Progenitor cell of endocrine pancreas (in vitro differentiated cells): Measurements from ENCODE around the gene TNFAIP1. TPM values are rescaled to one million over a fixed set of nuclear protein-coding genes. Genes with fewer than 3 reads are reported as not detected.

ENCODE experiments used
- DNase-seq: peaks from one replicate; pipeline ENCODE4 v3.0.0; 2021; ENCODE audit warnings: low spot score; ENCODE audit not compliant: unreplicated experiment
- H3K27ac Mint-ChIP-seq: 2 replicates; pipeline ENCODE4 v1.8.0; 2021; ENCODE audit warnings: mild to moderate bottlenecking, moderate library complexity, mixed read lengths
- H3K27me3 Mint-ChIP-seq: 2 replicates; pipeline ENCODE4 v1.8.0; 2021; ENCODE audit warnings: mixed read lengths
- H3K36me3 Mint-ChIP-seq: 2 replicates; pipeline ENCODE4 v1.8.0; 2022; ENCODE audit warnings: mixed read lengths; ENCODE audit not compliant: insufficient read depth
- H3K4me1 Mint-ChIP-seq: 2 replicates; pipeline ENCODE4 v1.8.0; 2021; ENCODE audit warnings: low read depth, mixed read lengths
- H3K4me3 Mint-ChIP-seq: 2 replicates; pipeline ENCODE4 v1.8.0; 2021; ENCODE audit warnings: low read depth, mild to moderate bottlenecking, moderate library complexity, mixed read lengths
- H3K9me3 Mint-ChIP-seq: 2 replicates; pipeline ENCODE4 v1.8.0; 2021; ENCODE audit warnings: low read depth, mixed read lengths
- total RNA-seq: library from RNA; stranded (reverse); gene quantifications from 2 replicates; pipeline ENCODE4 v1.2.1, GENCODE V29; 2021
- TF ChIP-seq, protein P1 (sequence below): fragments of 200-600 bp; sonication (generic); IDR thresholded peaks from one replicate; pipeline ENCODE4 v1.5.0; 2021; ENCODE audit warnings: antibody characterized with exemption, mild to moderate bottlenecking; ENCODE audit not compliant: unreplicated experiment

Gene TNFAIP1
- total RNA-seq, 1 donor from 2014 or later, result 50.9 TPM

DNA sequence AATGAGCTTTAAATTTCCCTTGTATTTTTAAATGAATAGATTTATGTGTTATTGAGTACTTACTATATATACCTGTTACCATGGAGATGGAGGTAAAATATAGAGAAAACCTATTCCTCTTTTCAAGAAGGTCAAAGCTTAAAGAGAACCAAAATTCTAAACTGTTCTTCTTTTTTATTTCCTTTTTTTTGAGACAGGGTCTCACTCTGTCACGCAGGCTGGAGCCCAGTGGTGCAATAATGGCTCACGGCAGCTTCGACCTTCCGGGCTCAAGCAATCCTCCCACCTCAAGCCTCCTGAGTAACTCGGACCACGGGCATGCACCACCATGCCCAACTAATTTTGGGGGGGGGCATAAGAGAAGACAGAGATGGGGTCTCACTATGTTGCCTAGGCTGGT, 41.6 kb upstream of the TNFAIP1 start:
- H3K27me3 Mint-ChIP-seq, result peaks cover 7% of the 10 kb centered on the region
- no peaks in the 10 kb centered on the region for H3K36me3 Mint-ChIP-seq
- H3K4me3 Mint-ChIP-seq, result no peak overlapping the region
- no peaks in the 10 kb centered on the region for H3K9me3 Mint-ChIP-seq
- H3K4me1 Mint-ChIP-seq, result peaks cover 9% of the 10 kb centered on the region
- DNase-seq, result no peak
- H3K27ac Mint-ChIP-seq, result no peak overlapping the region
- TF ChIP-seq, protein P1, sequence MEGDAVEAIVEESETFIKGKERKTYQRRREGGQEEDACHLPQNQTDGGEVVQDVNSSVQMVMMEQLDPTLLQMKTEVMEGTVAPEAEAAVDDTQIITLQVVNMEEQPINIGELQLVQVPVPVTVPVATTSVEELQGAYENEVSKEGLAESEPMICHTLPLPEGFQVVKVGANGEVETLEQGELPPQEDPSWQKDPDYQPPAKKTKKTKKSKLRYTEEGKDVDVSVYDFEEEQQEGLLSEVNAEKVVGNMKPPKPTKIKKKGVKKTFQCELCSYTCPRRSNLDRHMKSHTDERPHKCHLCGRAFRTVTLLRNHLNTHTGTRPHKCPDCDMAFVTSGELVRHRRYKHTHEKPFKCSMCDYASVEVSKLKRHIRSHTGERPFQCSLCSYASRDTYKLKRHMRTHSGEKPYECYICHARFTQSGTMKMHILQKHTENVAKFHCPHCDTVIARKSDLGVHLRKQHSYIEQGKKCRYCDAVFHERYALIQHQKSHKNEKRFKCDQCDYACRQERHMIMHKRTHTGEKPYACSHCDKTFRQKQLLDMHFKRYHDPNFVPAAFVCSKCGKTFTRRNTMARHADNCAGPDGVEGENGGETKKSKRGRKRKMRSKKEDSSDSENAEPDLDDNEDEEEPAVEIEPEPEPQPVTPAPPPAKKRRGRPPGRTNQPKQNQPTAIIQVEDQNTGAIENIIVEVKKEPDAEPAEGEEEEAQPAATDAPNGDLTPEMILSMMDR, result no peak

DNA sequence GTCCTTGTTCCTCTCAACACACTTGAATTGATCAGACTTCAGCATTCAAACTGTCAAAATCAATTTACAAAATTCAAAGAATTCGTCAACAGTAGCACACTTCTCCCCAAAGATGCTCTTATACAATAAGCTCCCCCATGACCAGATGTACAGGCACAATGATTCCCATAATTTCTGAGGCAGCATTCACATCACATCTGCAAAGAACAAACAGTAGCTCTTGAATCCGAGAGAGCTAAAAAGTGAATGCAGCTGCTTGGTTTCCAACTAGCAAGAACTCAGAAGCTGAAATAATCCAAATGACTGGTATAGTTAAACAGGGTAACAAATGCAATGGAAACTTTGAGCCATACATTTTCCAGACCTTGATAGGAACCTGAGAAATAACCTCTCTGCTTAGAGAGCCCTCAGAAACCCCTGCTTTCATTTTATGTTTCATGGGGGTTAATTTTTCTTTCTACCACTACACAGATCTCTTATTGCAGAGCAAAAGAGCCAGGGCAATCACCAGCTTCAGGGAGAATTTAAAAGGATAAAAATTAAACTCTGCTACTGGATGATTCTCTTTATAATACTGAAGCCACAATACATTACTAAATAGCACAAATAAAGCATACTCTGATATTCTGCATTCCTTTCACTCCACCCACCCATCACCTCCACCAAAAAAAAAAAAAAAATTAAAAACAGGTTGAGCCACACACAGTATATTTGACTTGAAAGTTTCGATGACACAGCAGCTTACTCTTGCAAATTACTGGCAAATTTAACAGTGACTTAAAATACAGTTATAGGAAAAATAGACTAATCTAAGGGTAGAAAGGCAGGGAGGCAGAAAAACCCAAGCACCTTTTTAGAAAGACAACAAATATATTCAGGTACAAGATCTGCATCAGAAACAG, 39.6 kb upstream of the TNFAIP1 start:
- no peaks in the 10 kb centered on the region for H3K36me3 Mint-ChIP-seq
- TF ChIP-seq, protein P1, result no peak
- H3K27me3 Mint-ChIP-seq, result peaks cover 7% of the 10 kb centered on the region
- H3K4me1 Mint-ChIP-seq, result peaks cover 9% of the 10 kb centered on the region
- no peak overlapping the region for H3K27ac Mint-ChIP-seq
- no peaks in the 10 kb centered on the region for H3K9me3 Mint-ChIP-seq
- DNase-seq, result no peak
- no peak overlapping the region for H3K4me3 Mint-ChIP-seq

DNA sequence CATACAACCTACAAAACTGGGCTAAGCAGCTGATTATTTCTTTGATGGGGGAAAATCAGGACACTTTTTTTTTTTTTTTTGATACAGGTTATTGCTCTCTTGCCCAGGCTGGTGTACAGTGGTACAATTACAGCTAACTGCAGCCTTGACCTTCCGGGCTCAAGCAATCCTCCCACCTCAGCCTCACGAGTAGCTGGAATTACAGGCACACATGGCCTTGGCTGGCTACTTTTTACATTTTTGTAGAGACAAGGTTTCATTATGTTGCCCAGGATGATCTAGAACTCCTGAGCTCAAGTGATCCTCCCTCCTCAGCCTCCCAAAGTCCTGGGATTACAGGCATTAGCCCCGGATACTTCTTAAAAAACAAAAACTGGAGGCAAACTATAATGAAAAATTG, 37.1 kb upstream of the TNFAIP1 start:
- H3K27me3 Mint-ChIP-seq, result peaks cover 7% of the 10 kb centered on the region
- H3K4me3 Mint-ChIP-seq, result no peak overlapping the region
- H3K36me3 Mint-ChIP-seq, result no peaks in the 10 kb centered on the region
- H3K9me3 Mint-ChIP-seq, result no peaks in the 10 kb centered on the region
- H3K27ac Mint-ChIP-seq, result no peak overlapping the region
- no peaks in the 10 kb centered on the region for H3K4me1 Mint-ChIP-seq
- no peak for DNase-seq
- TF ChIP-seq, protein P1, result no peak

DNA sequence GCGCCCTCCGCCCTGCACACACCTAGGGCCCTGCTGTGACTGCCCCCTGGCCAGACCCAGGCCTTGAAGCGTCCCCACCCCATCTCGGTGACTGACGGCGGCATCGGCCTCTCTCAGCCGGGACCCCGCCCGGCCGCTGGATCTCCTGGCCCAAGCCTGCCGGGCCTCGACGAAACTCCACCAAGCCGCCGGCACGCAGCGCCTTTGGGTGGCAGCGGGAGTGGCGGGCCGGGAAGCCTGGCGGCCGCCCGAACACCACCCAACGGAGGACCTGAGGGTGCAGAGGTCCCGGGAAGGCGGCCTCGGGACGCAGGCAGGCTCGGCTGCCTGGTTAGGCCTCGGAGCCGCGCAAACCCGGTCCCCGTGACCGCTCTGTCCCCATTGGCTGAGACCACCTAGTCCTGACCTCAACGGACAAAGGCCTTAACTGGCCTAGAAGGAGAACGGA, 28.6 kb upstream of the TNFAIP1 start:
- Mint-ChIP-seq H3K9me3 (no peaks in the 10 kb centered on the region), H3K27ac (no peak overlapping the region), H3K4me3 (no peak overlapping the region), H3K4me1 (no peaks in the 10 kb centered on the region), H3K27me3 (no peaks in the 10 kb centered on the region), H3K36me3 (no peaks in the 10 kb centered on the region)
- no peak for DNase-seq
- TF ChIP-seq, protein P1, result no peak

DNA sequence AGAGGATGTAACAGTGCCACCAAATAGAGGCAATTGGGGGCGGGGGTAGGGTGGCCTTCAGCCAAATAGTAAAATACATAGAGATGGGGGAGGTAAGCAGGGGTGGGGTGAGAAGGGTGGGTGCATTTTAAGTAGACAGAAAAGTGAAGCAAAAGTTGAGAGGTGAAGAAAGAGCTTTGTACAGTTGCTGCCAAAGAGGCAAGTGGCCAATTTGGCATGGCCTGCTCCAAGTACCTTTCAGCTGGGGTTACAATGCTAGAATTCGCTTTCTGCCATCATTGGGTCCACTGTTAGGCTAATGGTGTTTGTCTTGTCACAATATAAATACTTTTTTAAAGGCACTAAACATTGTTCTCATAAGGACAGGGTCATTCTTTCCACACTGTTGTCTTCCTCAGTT, 21.7 kb upstream of the TNFAIP1 start:
- Mint-ChIP-seq H3K9me3 (no peaks in the 10 kb centered on the region), H3K4me1 (peaks cover 13% of the 10 kb centered on the region), H3K27me3 (peaks cover 18% of the 10 kb centered on the region), H3K4me3 (no peak overlapping the region), H3K36me3 (no peaks in the 10 kb centered on the region), H3K27ac (no peak overlapping the region)
- DNase-seq, result no peak
- TF ChIP-seq, protein P1, result no peak
